ENCODE results near the gene SLC12A9. TPM values are rescaled to one million over a fixed set of nuclear protein-coding genes. Genes with fewer than 3 reads are reported as not detected.
A peak's percentile ranks its signal among the peaks of the same experiment; 100 is the strongest.

SLC12A9 gene
- total RNA-seq, 1 experiment from 2014 or later = 23.8 TPM

GRCh38 chr7:100865372-100865911 is 12.9 kb downstream of the SLC12A9 start:
- no TSS peak for BruUV-seq (replicated peaks)

DNA sequence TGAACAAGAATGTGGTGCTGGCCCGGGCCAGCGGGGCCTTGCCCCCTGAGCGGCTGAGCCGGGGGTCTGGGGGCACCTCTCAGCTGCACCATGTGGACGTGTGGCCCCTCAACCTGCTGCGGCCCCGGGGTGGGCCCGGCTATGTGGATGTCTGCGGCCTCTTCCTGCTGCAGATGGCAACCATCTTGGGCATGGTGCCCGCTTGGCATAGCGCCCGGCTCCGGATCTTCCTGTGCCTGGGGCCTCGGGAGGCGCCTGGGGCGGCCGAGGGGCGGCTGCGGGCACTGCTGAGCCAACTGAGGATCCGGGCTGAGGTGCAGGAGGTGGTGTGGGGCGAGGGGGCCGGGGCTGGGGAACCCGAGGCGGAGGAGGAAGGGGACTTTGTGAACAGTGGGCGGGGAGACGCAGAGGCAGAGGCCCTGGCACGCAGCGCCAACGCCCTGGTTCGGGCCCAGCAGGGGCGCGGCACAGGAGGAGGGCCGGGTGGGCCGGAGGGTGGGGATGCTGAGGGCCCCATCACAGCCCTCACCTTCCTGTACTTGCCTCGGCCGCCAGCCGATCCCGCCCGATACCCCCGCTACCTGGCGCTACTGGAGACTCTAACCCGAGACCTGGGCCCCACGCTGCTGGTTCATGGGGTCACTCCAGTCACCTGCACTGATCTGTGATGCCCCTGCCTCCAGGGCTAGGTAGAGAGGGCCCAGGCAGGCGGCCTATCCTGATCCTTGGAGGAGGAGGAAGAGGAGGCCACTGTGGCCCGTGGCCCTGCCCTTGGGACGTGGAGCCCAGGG is 13.6 kb downstream of the SLC12A9 start:
- peak; percentile 87 for DNase-seq (ENCODE audit: low spot score)
- ChIA-PET POLR2A (ENCODE audit: low non-redundant PET) (no interaction called here), CTCF (no interaction called here)
- Histone ChIP-seq H3K9me3 (ENCODE audit: low read depth, low read length, poor library complexity, severe bottlenecking) (no peaks in the 10 kb centered on the region), H3K27ac (ENCODE audit: low read depth, low read length, poor library complexity, severe bottlenecking) (peak overlapping the region; percentile 96), H3K36me3 (ENCODE audit: insufficient read depth, low read length, poor library complexity, severe bottlenecking) (peaks cover 15% of the 10 kb centered on the region), H3K27me3 (replicated peaks; ENCODE audit: insufficient read depth, low read depth, low read length, poor library complexity) (no peaks in the 10 kb centered on the region), H3K4me1 (ENCODE audit: insufficient read depth, low read length, poor library complexity, severe bottlenecking) (peaks cover 28% of the 10 kb centered on the region), H3K4me3 (ENCODE audit: low read depth, low read length, poor library complexity, severe bottlenecking) (peak overlapping the region; percentile 82)
- intact Hi-C loops (cut with micrococcal nuclease; ENCODE audit: unreplicated experiment) = no loop called here
- TF ChIP-seq, protein P1, sequence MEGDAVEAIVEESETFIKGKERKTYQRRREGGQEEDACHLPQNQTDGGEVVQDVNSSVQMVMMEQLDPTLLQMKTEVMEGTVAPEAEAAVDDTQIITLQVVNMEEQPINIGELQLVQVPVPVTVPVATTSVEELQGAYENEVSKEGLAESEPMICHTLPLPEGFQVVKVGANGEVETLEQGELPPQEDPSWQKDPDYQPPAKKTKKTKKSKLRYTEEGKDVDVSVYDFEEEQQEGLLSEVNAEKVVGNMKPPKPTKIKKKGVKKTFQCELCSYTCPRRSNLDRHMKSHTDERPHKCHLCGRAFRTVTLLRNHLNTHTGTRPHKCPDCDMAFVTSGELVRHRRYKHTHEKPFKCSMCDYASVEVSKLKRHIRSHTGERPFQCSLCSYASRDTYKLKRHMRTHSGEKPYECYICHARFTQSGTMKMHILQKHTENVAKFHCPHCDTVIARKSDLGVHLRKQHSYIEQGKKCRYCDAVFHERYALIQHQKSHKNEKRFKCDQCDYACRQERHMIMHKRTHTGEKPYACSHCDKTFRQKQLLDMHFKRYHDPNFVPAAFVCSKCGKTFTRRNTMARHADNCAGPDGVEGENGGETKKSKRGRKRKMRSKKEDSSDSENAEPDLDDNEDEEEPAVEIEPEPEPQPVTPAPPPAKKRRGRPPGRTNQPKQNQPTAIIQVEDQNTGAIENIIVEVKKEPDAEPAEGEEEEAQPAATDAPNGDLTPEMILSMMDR (conservative IDR thresholded peaks at IDR 0.05; ENCODE audit: low read depth, low read length) = no peak
- TF ChIP-seq EZH2 (IDR thresholded peaks at IDR 0.05; ENCODE audit: borderline replicate concordance, low read depth, low read length, poor library complexity, severe bottlenecking) = no peak
- BruUV-seq (replicated peaks) = no TSS peak

More at GRCh38 chr7:100865372-100865911, 12.9 kb downstream of the SLC12A9 start:
- ChIA-PET CTCF (no interaction called here), POLR2A (ENCODE audit: low non-redundant PET) (no interaction called here)
- no peaks in the 10 kb centered on the region for H3K27me3 ChIP-seq (replicated peaks; ENCODE audit: insufficient read depth, low read depth, low read length, poor library complexity)
- TF ChIP-seq, protein P1 (conservative IDR thresholded peaks at IDR 0.05; ENCODE audit: low read depth, low read length) = no peak
- TF ChIP-seq EZH2 (IDR thresholded peaks at IDR 0.05; ENCODE audit: borderline replicate concordance, low read depth, low read length, poor library complexity, severe bottlenecking) = no peak
- intact Hi-C loops (cut with micrococcal nuclease; ENCODE audit: unreplicated experiment) = no loop called here
- H3K4me3 ChIP-seq (ENCODE audit: low read depth, low read length, poor library complexity, severe bottlenecking) = no peak overlapping the region
- H3K36me3 ChIP-seq (ENCODE audit: insufficient read depth, low read length, poor library complexity, severe bottlenecking) = peaks cover 9% of the 10 kb centered on the region
- peak; percentile 60 for DNase-seq (ENCODE audit: low spot score)
- peaks cover 28% of the 10 kb centered on the region for H3K4me1 ChIP-seq (ENCODE audit: insufficient read depth, low read length, poor library complexity, severe bottlenecking)
- H3K27ac ChIP-seq (ENCODE audit: low read depth, low read length, poor library complexity, severe bottlenecking) = peak overlapping the region; percentile 96
- no peaks in the 10 kb centered on the region for H3K9me3 ChIP-seq (ENCODE audit: low read depth, low read length, poor library complexity, severe bottlenecking)

DNA sequence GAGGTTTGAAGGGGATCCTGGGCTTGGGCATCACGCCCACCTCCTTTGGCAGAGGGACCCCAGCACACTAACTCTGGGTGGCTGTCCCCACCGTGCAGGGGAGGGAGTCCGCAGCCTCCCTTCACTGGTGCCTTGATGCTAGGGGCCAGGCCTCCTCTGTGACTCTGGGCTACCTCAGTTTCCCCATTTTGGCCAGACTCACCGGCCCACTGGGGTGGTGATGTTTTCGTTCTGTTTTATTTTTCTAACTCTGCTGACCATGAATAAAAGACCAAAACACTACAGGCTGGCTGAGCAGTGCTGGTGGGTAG is 14.2 kb downstream of the SLC12A9 start:
- no peak for TF ChIP-seq EZH2 (IDR thresholded peaks at IDR 0.05; ENCODE audit: borderline replicate concordance, low read depth, low read length, poor library complexity, severe bottlenecking)
- BruUV-seq (replicated peaks) = no TSS peak
- no peak for DNase-seq (ENCODE audit: low spot score)
- no peaks in the 10 kb centered on the region for H3K27me3 ChIP-seq (replicated peaks; ENCODE audit: insufficient read depth, low read depth, low read length, poor library complexity)
- H3K36me3 ChIP-seq (ENCODE audit: insufficient read depth, low read length, poor library complexity, severe bottlenecking) = peaks cover 21% of the 10 kb centered on the region
- CTCF ChIA-PET = no interaction called here
- POLR2A ChIA-PET (ENCODE audit: low non-redundant PET) = no interaction called here
- H3K27ac ChIP-seq (ENCODE audit: low read depth, low read length, poor library complexity, severe bottlenecking) = peak overlapping the region; percentile 96
- intact Hi-C loops (cut with micrococcal nuclease; ENCODE audit: unreplicated experiment) = no loop called here
- H3K4me1 ChIP-seq (ENCODE audit: insufficient read depth, low read length, poor library complexity, severe bottlenecking) = peaks cover 28% of the 10 kb centered on the region
- H3K4me3 ChIP-seq (ENCODE audit: low read depth, low read length, poor library complexity, severe bottlenecking) = peak overlapping the region; percentile 82
- H3K9me3 ChIP-seq (ENCODE audit: low read depth, low read length, poor library complexity, severe bottlenecking) = no peaks in the 10 kb centered on the region

Measured in A673 (cell line).